ENCODE results near the gene DQX1.
A peak's percentile ranks its signal among the peaks of the same experiment; 100 is the strongest.
"Not testable (repeated sequence)": the region's sequence is repeated elsewhere in the genome, so short reads cannot be mapped to it uniquely, and the experiment has no call there.

The DQX1 gene

GRCh38 chr2:74525717-74526648, at the start of gene DQX1:
DQX1 (minus strand) TSS chr2:74526231; CDS start chr2:74525729, 502 bp downstream.
- DNase-seq: no peak

- DNase-seq: no peak
Measured at GRCh38 chr2:74575320-74575719, 49.3 kb upstream of the DQX1 start.

GRCh38 chr2:74573747-74574562, 47.9 kb upstream of the DQX1 start:
- DNase-seq: no peak

GRCh38 chr2:74572178-74572925, 46.3 kb upstream of the DQX1 start:
- DNase-seq: no peak

GRCh38 chr2:74571058-74571457, 45.0 kb upstream of the DQX1 start:
- no peak for DNase-seq

- no peak for DNase-seq
Measured at GRCh38 chr2:74569686-74570085, 43.7 kb upstream of the DQX1 start.

- DNase-seq: no peak
Measured at GRCh38 chr2:74567881-74568280, 41.9 kb upstream of the DQX1 start.

GRCh38 chr2:74566754-74567085, 40.7 kb upstream of the DQX1 start:
- DNase-seq: peak; percentile 61

GRCh38 chr2:74566076-74566753, 40.2 kb upstream of the DQX1 start:
- DNase-seq: no peak

GRCh38 chr2:74564222-74564621, 38.2 kb upstream of the DQX1 start:
- DNase-seq: no peak

- no peak for DNase-seq
Measured at GRCh38 chr2:74562126-74562775, 36.2 kb upstream of the DQX1 start.

GRCh38 chr2:74561022-74561421, 35.0 kb upstream of the DQX1 start:
- not testable (repeated sequence) for DNase-seq

GRCh38 chr2:74560591-74560990, 34.6 kb upstream of the DQX1 start:
- DNase-seq: peak; percentile 58

- no peak for DNase-seq
Measured at GRCh38 chr2:74559912-74560311, 33.9 kb upstream of the DQX1 start.

GRCh38 chr2:74558284-74559230, 32.5 kb upstream of the DQX1 start:
- DNase-seq: no peak

GRCh38 chr2:74556831-74557370, 30.9 kb upstream of the DQX1 start:
- DNase-seq: no peak

- no peak for DNase-seq
Measured at GRCh38 chr2:74556159-74556558, 30.1 kb upstream of the DQX1 start.

GRCh38 chr2:74555610-74556103, 29.6 kb upstream of the DQX1 start:
- DNase-seq: no peak

GRCh38 chr2:74554820-74555531, 28.9 kb upstream of the DQX1 start:
- DNase-seq: no peak

Measured in left hindlimb (tissue), 1 donor.